Gastrocnemius medialis (tissue), 4 donors: ENCODE results near the gene FHOD3.

ENCODE experiments used
- POLR2A ChIP-seq, 2 donors: fragments of 450-650 bp; IDR thresholded peaks; one replicate each; pipeline ENCODE4 v1.6.1; 2017; ENCODE audit warnings: antibody characterized with exemption in 2 of 2, mild to moderate bottlenecking in 2 of 2, moderate library complexity in 2 of 2
- TF ChIP-seq, protein P1 (sequence below), 5 experiments: fragments of 450-650 bp in 3 of 5; fragments of 200-600 bp in 2 of 5; sonication (generic) in 2 of 5; IDR thresholded peaks in 4 of 5; conservative IDR thresholded peaks in 1 of 5; 1 replicate in 4 of 5; 2 replicates in 1 of 5; pipeline ENCODE4 v1.5.1; 2016 to 2019; ENCODE audit warnings: antibody characterized with exemption in 5 of 5, mild to moderate bottlenecking in 3 of 5, moderate library complexity in 3 of 5

DNA sequence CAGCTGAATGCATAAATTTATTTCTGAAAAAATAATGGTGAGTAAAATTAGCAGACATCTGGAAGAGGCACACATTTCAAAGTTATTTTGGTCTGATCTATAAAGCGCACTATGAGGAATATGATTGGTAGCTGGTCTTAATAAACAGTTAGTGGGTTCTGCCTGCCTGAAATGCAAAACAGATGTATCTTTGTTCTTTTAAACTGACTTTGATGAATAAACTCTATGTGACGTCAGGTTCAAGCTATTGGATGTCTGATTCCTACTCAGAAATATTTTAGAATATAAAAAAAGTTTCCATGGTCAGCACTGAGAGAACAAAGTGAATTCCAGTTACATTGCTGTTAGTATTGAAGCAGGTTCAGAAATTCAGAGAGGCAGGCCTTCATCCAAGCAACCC, 394.9 kb downstream of the FHOD3 start:
- TF ChIP-seq POLR2A (IDR thresholded peaks at IDR 0.05): no peak
- TF ChIP-seq, protein P1, sequence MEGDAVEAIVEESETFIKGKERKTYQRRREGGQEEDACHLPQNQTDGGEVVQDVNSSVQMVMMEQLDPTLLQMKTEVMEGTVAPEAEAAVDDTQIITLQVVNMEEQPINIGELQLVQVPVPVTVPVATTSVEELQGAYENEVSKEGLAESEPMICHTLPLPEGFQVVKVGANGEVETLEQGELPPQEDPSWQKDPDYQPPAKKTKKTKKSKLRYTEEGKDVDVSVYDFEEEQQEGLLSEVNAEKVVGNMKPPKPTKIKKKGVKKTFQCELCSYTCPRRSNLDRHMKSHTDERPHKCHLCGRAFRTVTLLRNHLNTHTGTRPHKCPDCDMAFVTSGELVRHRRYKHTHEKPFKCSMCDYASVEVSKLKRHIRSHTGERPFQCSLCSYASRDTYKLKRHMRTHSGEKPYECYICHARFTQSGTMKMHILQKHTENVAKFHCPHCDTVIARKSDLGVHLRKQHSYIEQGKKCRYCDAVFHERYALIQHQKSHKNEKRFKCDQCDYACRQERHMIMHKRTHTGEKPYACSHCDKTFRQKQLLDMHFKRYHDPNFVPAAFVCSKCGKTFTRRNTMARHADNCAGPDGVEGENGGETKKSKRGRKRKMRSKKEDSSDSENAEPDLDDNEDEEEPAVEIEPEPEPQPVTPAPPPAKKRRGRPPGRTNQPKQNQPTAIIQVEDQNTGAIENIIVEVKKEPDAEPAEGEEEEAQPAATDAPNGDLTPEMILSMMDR (IDR thresholded peaks at IDR 0.05 in 4 of 5, conservative IDR thresholded peaks at IDR 0.05 in 1 of 5): no peak
